Hepatocyte (in vitro differentiated cells): Measurements from ENCODE around the gene COL15A1.

Experiments
- CTCF ChIP-seq: fragments of 200-600 bp; sonication (generic); IDR thresholded peaks from 2 replicates; pipeline ENCODE4 v1.5.1; 2016; ENCODE audit warnings: antibody characterized with exemption, mild to moderate bottlenecking; ENCODE audit not compliant: poor library complexity
- EZH2 ChIP-seq: fragments of 200-600 bp; sonication (generic); IDR thresholded peaks from 2 replicates; pipeline ENCODE4 v1.6.1; 2016; ENCODE audit warnings: antibody characterized with exemption, mild to moderate bottlenecking, borderline replicate concordance

GRCh38 chr9:99114846-99115500 lies 171.3 kb downstream of the COL15A1 start:
- no peak for TF ChIP-seq EZH2
- no peak for TF ChIP-seq CTCF
